ENCODE results near the gene ACLY. TPM values are rescaled to one million over a fixed set of nuclear protein-coding genes. Genes with fewer than 3 reads are reported as not detected.

ACLY gene
- total RNA-seq (10 to 100 TPM; 65.5 to 73.4 TPM), total RNA-seq (126 to 216 reads per million in 2 donors)

DNA sequence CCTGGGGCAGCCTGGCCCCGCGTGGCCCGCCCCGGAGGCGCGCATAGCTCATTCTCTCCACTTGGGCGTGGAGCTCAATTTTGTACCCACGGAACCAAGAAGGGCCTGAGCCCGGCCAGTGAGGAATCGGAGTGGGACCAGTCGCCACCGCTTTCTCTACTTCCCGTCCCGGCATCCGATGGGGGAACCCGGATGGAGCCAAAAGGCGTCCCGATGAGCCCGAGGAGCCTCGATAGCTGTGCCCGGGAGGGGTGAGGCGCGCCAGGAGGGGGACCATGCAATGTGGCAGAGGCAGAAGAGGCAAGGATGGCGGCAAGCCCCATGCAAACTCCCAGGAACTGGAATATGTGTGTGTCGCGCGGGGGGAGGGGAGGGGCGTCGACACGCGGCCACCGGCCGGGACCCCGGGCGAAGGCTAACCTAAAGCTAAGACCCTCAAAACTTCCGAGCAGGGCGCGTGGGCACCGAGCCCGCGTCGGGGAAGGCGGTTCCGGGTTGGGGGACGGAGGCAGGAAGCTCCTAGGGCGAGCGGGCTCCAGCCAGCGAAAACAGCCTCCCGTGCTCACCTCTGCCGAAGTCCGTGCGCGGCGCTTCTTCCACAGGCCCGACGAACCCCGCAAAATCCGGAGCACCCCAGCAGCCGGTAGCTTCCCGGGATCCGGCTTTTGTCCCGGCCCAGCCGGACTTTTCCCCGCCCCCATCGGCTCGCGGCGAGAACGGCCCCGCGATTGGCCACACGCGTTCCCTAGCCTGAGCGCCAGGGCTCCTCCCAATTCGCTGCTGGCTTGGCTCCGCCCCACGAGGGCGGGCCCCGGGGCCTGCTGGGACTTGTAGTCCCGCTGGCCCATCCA lies at the start of gene ACLY:
Gene ACLY, minus strand, starts transcription at position 638 of the 851 bp plus-strand sequence. CDS start 5,078 bp downstream, outside the sequence.
- Mint-ChIP-seq H3K27me3 (no peaks in the 10 kb centered on the region), H3K4me3 (peak within 1 kb of the TSS; percentile 97), H3K36me3 (ENCODE audit: low read depth) (no peaks in the 10 kb centered on the region), H3K4me1 (peaks cover 24% of the 10 kb centered on the region), H3K27ac (peak within 1 kb of the TSS; percentile 71)
- DNase-seq (peak; percentile 93 to 96 (median 96)), ATAC-seq (peak; percentile 99)
- H3K9me3 ChIP-seq (ENCODE audit: control insufficient read depth, low read length, poor library complexity, severe bottlenecking): no peaks in the 10 kb centered on the region

- DNase-seq: no peak
- peak overlapping the region; percentile 78 for H3K4me3 Mint-ChIP-seq
- no peaks in the 10 kb centered on the region for H3K36me3 Mint-ChIP-seq (ENCODE audit: low read depth)
- no peaks in the 10 kb centered on the region for H3K9me3 ChIP-seq (ENCODE audit: control insufficient read depth, low read length, poor library complexity, severe bottlenecking)
- no peaks in the 10 kb centered on the region for H3K27me3 Mint-ChIP-seq
- H3K4me1 Mint-ChIP-seq: peaks cover 25% of the 10 kb centered on the region
- H3K27ac Mint-ChIP-seq: peak overlapping the region; percentile 87
- ATAC-seq: no peak
Measured at GRCh38 chr17:41967921-41968578, 49.3 kb upstream of the ACLY start.

DNA sequence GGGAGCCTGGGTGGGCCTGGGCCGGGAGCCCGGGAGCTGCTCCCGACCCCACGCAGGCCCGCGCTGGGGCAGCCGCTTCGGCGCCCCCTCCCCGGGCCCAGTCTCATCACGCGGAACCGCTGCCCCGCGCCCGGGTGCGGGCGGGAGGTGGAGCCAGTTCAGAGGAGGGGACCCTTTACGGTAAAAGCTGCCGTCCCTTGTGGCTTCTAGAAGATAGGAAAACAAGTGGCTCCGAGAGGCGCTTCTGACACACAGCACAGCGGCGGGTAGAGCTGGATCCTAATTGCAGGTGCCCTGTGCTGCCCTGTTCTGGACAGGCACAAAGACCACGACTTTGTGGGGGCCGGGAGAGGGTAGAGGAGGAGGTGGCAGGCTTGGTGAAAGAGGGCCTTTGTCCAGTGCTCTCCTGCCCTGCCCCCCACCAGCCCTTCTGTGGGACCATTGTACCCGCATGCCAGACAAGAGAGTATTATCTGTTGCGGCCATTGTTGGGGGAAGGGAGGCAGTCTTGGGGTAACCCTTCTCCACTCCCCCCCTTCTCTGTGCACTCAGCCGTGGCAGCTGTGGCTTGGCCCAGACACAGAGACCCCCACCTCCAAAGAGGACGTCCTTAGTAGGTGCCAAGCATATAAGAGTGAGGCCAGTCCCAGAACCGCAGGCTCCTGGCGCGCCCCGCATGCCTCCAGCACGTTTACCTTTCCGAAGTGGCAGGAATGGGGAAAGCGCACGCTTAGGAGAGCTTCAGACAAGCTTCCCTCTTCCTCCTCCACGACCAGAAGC lies 48.6 kb upstream of the ACLY start:
- Mint-ChIP-seq H3K4me3 (peak overlapping the region; percentile 93), H3K36me3 (ENCODE audit: low read depth) (no peaks in the 10 kb centered on the region), H3K4me1 (peaks cover 22% of the 10 kb centered on the region), H3K27me3 (no peaks in the 10 kb centered on the region), H3K27ac (peak overlapping the region; percentile 87)
- peak in 1 of 3 donors; percentile 26 for DNase-seq
- no peaks in the 10 kb centered on the region for H3K9me3 ChIP-seq (ENCODE audit: control insufficient read depth, low read length, poor library complexity, severe bottlenecking)
- no peak for ATAC-seq

- peak within 1 kb of the TSS; percentile 93 for H3K4me3 Mint-ChIP-seq
- DNase-seq: peak; percentile 79 to 92 (median 89)
- no peaks in the 10 kb centered on the region for H3K27me3 Mint-ChIP-seq
- peak; percentile 87 for ATAC-seq
- peak within 1 kb of the TSS; percentile 87 for H3K27ac Mint-ChIP-seq
- no peaks in the 10 kb centered on the region for H3K36me3 Mint-ChIP-seq (ENCODE audit: low read depth)
- no peaks in the 10 kb centered on the region for H3K9me3 ChIP-seq (ENCODE audit: control insufficient read depth, low read length, poor library complexity, severe bottlenecking)
- H3K4me1 Mint-ChIP-seq: peaks cover 21% of the 10 kb centered on the region
Measured at GRCh38 chr17:41966463-41967140, 47.9 kb upstream of the ACLY start, which contains the start of gene CNP. TSS of gene CNP (plus strand) at chr17:41966795. CDS start at chr17:41966885, 90 bp downstream.

DNA sequence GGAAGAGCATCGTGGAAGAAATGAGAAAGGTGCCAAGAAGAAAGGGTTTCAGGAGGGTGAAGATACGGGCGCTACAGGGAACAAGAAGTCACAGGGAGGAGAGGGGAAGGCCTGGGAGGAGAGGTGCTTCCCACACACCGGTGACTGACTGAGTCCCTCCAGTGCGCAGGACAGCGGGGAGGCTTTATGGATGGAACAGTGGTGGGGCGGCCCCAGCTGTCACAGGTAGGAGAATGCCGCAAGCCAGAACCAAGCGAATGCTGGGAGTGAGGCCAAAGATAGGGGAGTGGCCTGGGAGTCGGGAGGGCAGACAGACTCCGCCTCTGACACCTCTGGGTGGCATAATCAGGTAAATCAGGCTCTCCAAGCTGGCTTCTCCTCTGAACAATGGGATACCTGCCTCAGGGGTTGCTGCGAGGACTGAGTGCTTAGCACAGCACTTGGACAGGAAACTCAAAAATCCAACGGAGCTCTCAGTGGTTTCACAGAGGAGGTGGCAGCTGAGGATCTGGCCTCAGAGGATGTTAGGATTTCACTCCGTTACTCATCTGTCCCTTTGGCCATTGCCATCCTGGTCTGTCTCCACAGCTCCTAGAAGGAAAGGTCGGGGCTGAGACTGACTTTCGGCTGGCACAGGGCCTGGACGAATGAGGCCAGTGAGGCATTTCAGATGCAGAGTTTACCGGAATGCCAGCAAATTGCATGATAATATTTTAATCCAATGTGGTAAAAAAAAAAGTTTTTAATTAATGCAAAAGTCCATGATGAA lies 47.1 kb upstream of the ACLY start:
- Mint-ChIP-seq H3K4me1 (peaks cover 19% of the 10 kb centered on the region), H3K27me3 (no peaks in the 10 kb centered on the region), H3K4me3 (peak overlapping the region; percentile 93), H3K36me3 (ENCODE audit: low read depth) (no peaks in the 10 kb centered on the region), H3K27ac (peak overlapping the region; percentile 87)
- DNase-seq: peak; percentile 23 to 53 (median 40)
- ATAC-seq: peak; percentile 62
- H3K9me3 ChIP-seq (ENCODE audit: control insufficient read depth, low read length, poor library complexity, severe bottlenecking): no peaks in the 10 kb centered on the region

GRCh38 chr17:41962768-41963434 lies 44.1 kb upstream of the ACLY start:
- Mint-ChIP-seq H3K36me3 (ENCODE audit: low read depth) (no peaks in the 10 kb centered on the region), H3K4me1 (peaks cover 11% of the 10 kb centered on the region), H3K27me3 (no peaks in the 10 kb centered on the region), H3K27ac (no peak overlapping the region), H3K4me3 (no peak overlapping the region)
- no peaks in the 10 kb centered on the region for H3K9me3 ChIP-seq (ENCODE audit: control insufficient read depth, low read length, poor library complexity, severe bottlenecking)
- ATAC-seq: peak; percentile 27
- peak; percentile 43 to 56 (median 48) for DNase-seq

- no peaks in the 10 kb centered on the region for H3K9me3 ChIP-seq (ENCODE audit: control insufficient read depth, low read length, poor library complexity, severe bottlenecking)
- no peak for DNase-seq
- ATAC-seq: no peak
- Mint-ChIP-seq H3K4me1 (peaks cover 10% of the 10 kb centered on the region), H3K27ac (no peak overlapping the region), H3K36me3 (ENCODE audit: low read depth) (no peaks in the 10 kb centered on the region), H3K27me3 (no peaks in the 10 kb centered on the region), H3K4me3 (no peak overlapping the region)
Measured at GRCh38 chr17:41962111-41962510, 43.4 kb upstream of the ACLY start.

DNA sequence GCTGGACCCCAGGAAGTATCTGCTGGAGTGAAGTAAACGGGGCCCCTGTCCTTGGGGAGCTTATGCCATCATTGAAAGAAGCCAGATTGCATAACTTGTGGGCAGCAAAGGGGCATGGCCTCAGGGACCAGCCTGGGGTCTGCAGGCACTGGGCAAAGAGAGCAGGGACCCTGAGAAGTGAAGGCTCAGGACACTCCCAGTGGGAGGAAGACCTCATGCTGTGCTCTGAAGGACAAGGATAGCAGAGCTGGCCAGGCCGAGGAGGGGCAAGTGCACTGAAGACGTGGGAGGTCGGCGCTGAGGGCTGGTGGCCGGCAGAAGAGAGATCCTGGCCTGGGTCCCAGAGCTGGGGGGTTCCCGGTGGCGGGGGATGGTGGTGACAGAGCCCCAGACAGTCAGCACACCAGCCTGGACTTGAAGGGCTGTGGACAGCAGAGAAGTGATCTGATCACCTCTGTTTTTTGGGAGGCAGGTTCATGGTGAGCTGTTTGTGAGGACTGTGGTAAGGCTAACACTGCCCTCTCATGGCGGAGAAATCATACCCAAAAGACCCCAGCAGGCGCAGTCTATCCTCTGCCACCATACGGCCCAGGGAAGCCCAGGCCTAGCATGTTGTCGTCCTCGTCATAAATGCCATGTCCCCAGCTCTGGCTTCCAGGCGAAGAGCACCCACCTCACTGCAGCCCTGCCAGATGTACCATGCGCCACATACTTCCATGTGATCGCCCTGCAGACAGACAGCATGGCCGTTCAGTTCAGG lies 40.8 kb upstream of the ACLY start:
- DNase-seq (no peak), ATAC-seq (no peak)
- H3K4me1 Mint-ChIP-seq: no peaks in the 10 kb centered on the region
- H3K36me3 Mint-ChIP-seq (ENCODE audit: low read depth): no peaks in the 10 kb centered on the region
- H3K4me3 Mint-ChIP-seq: no peak overlapping the region
- no peaks in the 10 kb centered on the region for H3K9me3 ChIP-seq (ENCODE audit: control insufficient read depth, low read length, poor library complexity, severe bottlenecking)
- no peaks in the 10 kb centered on the region for H3K27me3 Mint-ChIP-seq
- peak overlapping the region; percentile 37 for H3K27ac Mint-ChIP-seq

GRCh38 chr17:41959030-41959335 lies 40.2 kb upstream of the ACLY start:
- Mint-ChIP-seq H3K36me3 (ENCODE audit: low read depth) (no peaks in the 10 kb centered on the region), H3K27ac (no peak overlapping the region), H3K4me1 (no peaks in the 10 kb centered on the region), H3K4me3 (no peak overlapping the region), H3K27me3 (no peaks in the 10 kb centered on the region)
- ATAC-seq (no peak), DNase-seq (no peak)
- no peaks in the 10 kb centered on the region for H3K9me3 ChIP-seq (ENCODE audit: control insufficient read depth, low read length, poor library complexity, severe bottlenecking)

GRCh38 chr17:41957869-41958439 lies 39.2 kb upstream of the ACLY start:
- Mint-ChIP-seq H3K27ac (no peak overlapping the region), H3K36me3 (ENCODE audit: low read depth) (no peaks in the 10 kb centered on the region), H3K4me3 (no peak overlapping the region), H3K4me1 (no peaks in the 10 kb centered on the region), H3K27me3 (no peaks in the 10 kb centered on the region)
- no peak for DNase-seq
- ATAC-seq: no peak
- H3K9me3 ChIP-seq (ENCODE audit: control insufficient read depth, low read length, poor library complexity, severe bottlenecking): no peaks in the 10 kb centered on the region

Measured in T-helper 17 cell (primary cell).